ENCODE data around the gene TXNDC9.
"Not testable (repeated sequence)": the region's sequence is repeated elsewhere in the genome, so short reads cannot be mapped to it uniquely, and the experiment has no call there.

TXNDC9 gene

GRCh38 chr2:99337113-99338028 is 1.2 kb upstream of the TXNDC9 start, which contains the start of gene EIF5B:
Gene EIF5B (plus strand): TSS chr2:99337389. CDS start chr2:99337555, 166 bp downstream.
- FAIRE-seq (peak; percentile 92), DNase-seq (ENCODE audit: extremely low spot score, insufficient read length, low read depth) (peak; percentile 84)

DNA sequence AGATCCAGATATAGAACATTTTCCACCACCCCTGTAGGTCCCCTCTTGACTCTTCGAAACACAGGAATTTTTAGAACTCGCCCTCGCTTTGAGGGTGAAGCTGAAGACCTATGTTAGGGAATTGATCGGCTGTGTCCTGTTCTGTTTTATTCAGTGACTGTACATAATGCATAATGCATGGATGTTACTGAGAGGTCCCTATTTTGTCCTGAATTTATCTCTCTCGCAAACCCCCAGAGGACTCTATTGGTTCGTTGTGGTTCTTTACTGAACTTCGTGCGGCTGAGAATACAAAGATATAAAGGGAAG is 625 bp upstream of the TXNDC9 start:
- no peak for DNase-seq (ENCODE audit: extremely low spot score, insufficient read length, low read depth)
- FAIRE-seq, result no peak

DNA sequence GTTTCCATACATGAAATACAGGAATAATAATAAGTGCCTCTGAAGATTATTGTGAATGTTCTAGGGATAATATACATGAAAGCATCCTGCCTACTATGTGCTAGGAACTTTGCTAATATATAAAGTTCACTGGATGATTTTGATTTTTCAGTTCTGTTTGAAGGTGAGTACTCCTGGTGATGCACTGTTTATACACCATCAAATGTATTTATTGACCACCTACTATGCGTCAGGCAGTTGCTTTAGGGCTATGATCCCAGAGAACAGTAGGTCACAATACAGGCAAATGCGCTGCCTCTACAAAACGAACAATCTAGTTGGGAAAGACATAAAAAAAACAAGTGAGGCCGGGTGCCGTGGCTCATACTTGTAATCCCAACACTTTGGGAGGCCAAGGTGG is 10.7 kb downstream of the TXNDC9 start:
- no peak for DNase-seq (ENCODE audit: extremely low spot score, insufficient read length, low read depth)
- no peak for FAIRE-seq

- not testable (repeated sequence) for DNase-seq (ENCODE audit: extremely low spot score, insufficient read length, low read depth); FAIRE-seq
Measured at GRCh38 chr2:99317873-99318200, 18.3 kb downstream of the TXNDC9 start.

DNA sequence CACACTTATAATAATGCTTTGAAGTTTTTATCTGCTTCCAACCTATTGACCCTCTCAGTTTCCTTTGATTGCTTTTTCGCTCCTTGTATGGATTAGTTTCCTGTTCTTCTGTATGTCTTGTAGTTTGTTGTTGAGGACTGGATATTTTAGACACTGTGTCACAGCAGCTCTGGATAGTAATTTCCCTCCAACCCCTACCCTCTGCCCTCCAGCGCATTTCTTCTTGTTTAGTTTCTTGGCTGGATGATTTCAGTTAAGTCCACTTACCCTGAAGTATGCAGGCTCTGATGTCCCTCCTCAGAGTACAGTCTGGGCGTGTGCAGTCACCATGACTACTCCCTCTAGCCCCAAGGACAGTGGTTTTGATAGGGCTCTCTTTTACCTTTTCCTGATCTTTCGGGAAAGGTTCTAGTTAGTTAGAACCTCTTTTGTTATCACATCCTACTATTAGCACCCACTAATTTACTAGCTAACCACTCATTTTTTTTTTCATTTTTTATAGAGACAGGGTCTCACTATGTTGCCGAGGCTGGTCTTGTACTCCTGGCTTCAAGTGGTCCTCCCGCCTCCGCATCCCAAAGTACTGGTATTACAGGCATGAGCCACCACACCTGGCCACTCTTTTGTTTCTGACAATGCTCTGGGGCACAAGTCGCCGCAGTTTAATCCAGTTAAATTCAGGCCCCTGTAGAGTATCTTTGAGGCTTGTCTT is 18.8 kb downstream of the TXNDC9 start:
- DNase-seq (ENCODE audit: extremely low spot score, insufficient read length, low read depth) (no peak), FAIRE-seq (no peak)

GRCh38 chr2:99301097-99301496 is 35.0 kb downstream of the TXNDC9 start, which contains the start of gene LYG1:
Gene LYG1 (minus strand): TSS chr2:99301197. CDS start chr2:99295670, 5,527 bp downstream.
- FAIRE-seq; DNase-seq (ENCODE audit: extremely low spot score, insufficient read length, low read depth): not testable (repeated sequence)

- no peak for FAIRE-seq
- DNase-seq (ENCODE audit: extremely low spot score, insufficient read length, low read depth), result no peak
Measured at GRCh38 chr2:99299580-99299979, 36.6 kb downstream of the TXNDC9 start.

DNA sequence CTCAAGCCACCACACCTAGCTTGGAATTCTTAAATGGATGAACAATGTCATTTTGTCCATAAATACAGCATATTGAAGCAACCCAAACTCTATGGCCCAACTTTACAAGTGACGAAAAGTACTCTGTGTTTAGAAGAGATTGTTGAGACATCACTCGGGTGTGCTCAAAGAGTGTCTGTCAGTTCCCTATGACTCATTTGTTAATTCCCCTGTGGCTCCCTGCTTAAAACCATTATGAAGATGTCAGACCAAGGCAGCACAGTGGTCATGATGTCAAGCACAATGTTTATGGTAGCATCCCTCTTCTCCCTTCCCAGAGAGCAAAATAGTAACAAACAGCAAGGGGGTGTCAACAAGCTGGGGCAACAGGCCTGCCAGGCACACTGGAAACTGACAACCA is 38.1 kb downstream of the TXNDC9 start:
- FAIRE-seq, result no peak
- DNase-seq (ENCODE audit: extremely low spot score, insufficient read length, low read depth), result no peak

DNA sequence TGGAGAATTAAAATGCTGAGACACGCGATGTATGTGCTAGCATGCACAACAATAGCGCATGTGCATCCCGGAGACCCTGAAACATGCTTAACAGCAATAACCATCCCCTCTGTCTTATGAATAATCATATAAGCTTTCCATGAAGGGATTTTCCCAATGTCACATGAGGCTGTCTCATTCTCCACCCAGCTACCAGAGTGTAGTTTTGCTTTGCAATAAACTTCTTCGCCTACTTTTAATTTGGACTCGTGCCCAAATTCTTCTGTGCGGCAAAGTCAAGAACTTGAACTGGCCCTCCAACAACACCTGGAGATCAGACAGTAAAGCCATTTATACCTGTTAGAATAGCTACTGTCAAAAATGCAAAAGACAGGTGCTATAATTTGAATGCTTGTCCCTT is 50.6 kb downstream of the TXNDC9 start:
- FAIRE-seq, result no peak
- no peak for DNase-seq (ENCODE audit: extremely low spot score, insufficient read length, low read depth)

DNA sequence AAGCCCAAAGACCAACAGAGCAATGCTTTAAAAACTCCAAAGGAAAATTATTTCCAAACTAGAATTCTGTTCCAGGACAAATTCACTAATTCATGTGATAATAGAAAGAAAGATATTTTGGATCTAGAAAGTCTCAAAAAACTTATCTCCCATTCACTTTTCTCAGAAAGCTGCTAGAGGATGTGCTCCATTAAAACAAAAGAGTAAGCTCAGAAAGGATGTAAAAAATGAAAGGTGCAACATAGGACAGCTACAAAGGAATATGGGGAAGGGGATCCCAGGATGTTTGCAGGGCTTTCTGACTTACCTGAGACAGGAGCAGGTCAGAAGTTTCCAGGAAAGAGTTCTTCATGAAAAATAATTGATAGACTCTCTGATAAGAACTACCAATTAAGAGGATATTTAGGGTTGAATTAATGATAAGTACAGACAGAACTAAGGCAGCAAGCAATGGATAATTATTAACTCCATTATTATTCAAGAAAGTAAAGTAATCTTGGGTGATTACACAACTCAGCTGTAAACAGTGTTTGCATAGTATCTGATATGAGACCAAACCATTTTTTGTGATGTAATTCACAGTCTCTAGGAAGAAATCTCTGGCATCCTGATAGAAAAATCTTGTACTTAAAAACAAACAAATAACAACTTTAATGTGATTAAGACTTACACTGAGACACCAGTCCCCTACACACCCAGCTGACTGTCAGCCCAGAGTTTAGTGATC is 56.0 kb downstream of the TXNDC9 start:
- FAIRE-seq, result no peak
- no peak for DNase-seq (ENCODE audit: extremely low spot score, insufficient read length, low read depth)

DNA sequence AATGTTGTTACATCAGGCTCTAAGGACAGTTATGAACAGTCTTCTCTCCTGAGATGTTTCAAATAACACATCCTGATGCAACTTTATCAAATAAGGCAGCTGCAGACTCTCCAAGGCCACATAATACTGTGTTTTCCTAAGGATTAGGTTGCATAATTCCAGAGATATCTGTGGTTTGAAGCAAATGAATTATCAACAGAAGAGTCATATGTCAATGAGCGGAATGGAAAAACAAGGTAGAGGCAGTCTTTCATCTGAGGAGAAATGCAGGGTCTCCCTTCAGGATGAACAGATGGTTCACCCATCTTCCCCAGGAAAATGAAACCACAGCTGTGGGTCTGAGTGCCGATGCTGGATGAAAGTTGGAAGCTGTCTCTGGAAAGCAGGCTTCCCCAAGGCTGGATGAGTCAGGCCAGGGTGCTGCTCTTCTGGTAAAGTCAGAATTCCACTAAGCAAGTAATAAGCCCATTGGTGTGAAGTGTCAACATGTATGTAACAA is 57.3 kb downstream of the TXNDC9 start:
- FAIRE-seq, result no peak
- no peak for DNase-seq (ENCODE audit: extremely low spot score, insufficient read length, low read depth)

DNA sequence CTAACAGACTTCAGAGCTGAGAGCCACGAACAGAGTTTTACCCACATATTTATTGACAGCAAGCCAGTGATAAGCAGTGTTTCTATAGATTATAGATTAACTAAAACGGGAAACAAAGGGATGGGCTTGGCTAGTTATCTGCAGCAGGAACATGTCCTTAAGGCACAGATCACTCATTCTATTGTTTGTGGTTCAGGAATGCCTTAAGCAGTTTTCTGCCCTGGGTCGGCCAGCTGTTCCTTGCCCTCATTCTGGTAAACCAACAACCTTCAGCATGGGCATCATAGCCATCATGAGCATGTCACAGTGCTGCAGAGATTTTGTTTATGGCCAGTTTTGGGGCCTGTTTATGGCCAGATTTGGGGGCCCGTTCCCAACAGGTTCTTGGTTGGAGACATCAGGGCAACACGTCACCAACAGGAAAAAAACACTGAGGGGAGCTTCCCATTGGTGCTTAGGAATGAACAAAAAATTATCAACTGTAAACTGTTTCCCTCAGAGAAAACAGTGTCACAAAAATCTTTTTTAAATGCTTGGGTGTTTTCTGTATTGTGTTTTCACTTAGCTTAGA is 57.9 kb downstream of the TXNDC9 start:
- not testable (repeated sequence) for FAIRE-seq; DNase-seq (ENCODE audit: extremely low spot score, insufficient read length, low read depth)

GRCh38 chr2:99275882-99276281 is 60.3 kb downstream of the TXNDC9 start:
- DNase-seq (ENCODE audit: extremely low spot score, insufficient read length, low read depth) (no peak), FAIRE-seq (no peak)
